GM23248 (cell line): ENCODE measurements around the gene FOSL1. TPM values are rescaled to one million over a fixed set of nuclear protein-coding genes. Genes with fewer than 3 reads are reported as not detected.
A peak's percentile ranks its signal among the peaks of the same experiment; 100 is the strongest.

Source experiments
- DNase-seq: peaks from one replicate; pipeline ENCODE4 v3.0.0-alpha.2; 2015
- H2AFZ ChIP-seq: fragments of 200-600 bp; sonication (generic); 2 replicates; pipeline ENCODE4 v1.6.1; 2016; ENCODE audit warnings: antibody characterized with exemption
- H3F3A ChIP-seq: fragments of 200-600 bp; sonication (generic); 2 replicates; pipeline ENCODE4 v1.6.1; 2016; ENCODE audit warnings: mild to moderate bottlenecking, antibody characterized with exemption, mixed run types; ENCODE audit not compliant: insufficient read depth
- H3K27ac ChIP-seq: fragments of 200-600 bp; sonication (generic); 2 replicates; pipeline ENCODE4 v1.5.1; 2016; ENCODE audit warnings: mild to moderate bottlenecking
- H3K27me3 ChIP-seq: fragments of 200-600 bp; sonication (generic); replicated peaks from 2 replicates; pipeline ENCODE4 v1.6.1; 2016; ENCODE audit warnings: mild to moderate bottlenecking; ENCODE audit not compliant: insufficient read depth
- H3K36me3 ChIP-seq: fragments of 200-600 bp; sonication (generic); 2 replicates; pipeline ENCODE4 v1.6.1; 2016; ENCODE audit warnings: low read depth, mild to moderate bottlenecking
- H3K4me1 ChIP-seq: fragments of 200-600 bp; sonication (generic); 2 replicates; pipeline ENCODE4 v1.6.1; 2016; ENCODE audit warnings: mild to moderate bottlenecking; ENCODE audit not compliant: insufficient read depth
- H3K4me2 ChIP-seq: fragments of 200-600 bp; sonication (generic); one replicate; pipeline ENCODE4 v1.6.1; 2016; ENCODE audit warnings: mild to moderate bottlenecking; ENCODE audit not compliant: unreplicated experiment
- H3K4me3 ChIP-seq: fragments of 200-600 bp; sonication (generic); 2 replicates; pipeline ENCODE4 v1.5.1; 2016; ENCODE audit warnings: mild to moderate bottlenecking
- H3K79me2 ChIP-seq: fragments of 200-600 bp; sonication (generic); 2 replicates; pipeline ENCODE4 v1.6.1; 2016; ENCODE audit warnings: mild to moderate bottlenecking; ENCODE audit not compliant: insufficient read depth
- H3K9ac ChIP-seq: fragments of 200-600 bp; sonication (generic); 2 replicates; pipeline ENCODE4 v1.6.1; 2016; ENCODE audit warnings: mild to moderate bottlenecking
- H3K9me2 ChIP-seq: fragments of 200-600 bp; sonication (generic); 2 replicates; pipeline ENCODE4 v1.6.1; 2016; ENCODE audit warnings: mixed run types, mild to moderate bottlenecking, moderate library complexity; ENCODE audit not compliant: insufficient read depth
- H3K9me3 ChIP-seq: fragments of 200-600 bp; sonication (generic); one replicate; pipeline ENCODE4 v1.6.1; 2017; ENCODE audit warnings: low read depth
- H4K20me1 ChIP-seq: fragments of 200-600 bp; sonication (generic); 2 replicates; pipeline ENCODE4 v1.6.0; 2016; ENCODE audit not compliant: insufficient read depth
- EZH2 ChIP-seq: fragments of 200-600 bp; sonication (generic); IDR thresholded peaks from 2 replicates; pipeline ENCODE4 v1.6.1; 2018; ENCODE audit warnings: antibody characterized with exemption, mild to moderate bottlenecking; ENCODE audit not compliant: insufficient read depth, poor library complexity, severe bottlenecking
- EZH2phosphoT487 ChIP-seq: fragments of 200-600 bp; sonication (generic); IDR thresholded peaks from 2 replicates; pipeline ENCODE4 v1.6.1; 2018; ENCODE audit warnings: antibody characterized with exemption, moderate library complexity, mild to moderate bottlenecking, low read depth; ENCODE audit not compliant: insufficient read depth
- WGBS, 2 experiments: methylation state at CpG; one replicate each; pipeline ENCODE4 v1.1.6; 2015 to 2017; ENCODE audit warnings: low lambda C conversion rate in 2 of 2, low coverage in 1 of 2; ENCODE audit errors: missing lambda C conversion rate in 2 of 2; 5-methylcytosine and 5-hydroxymethylcytosine counted together
- in situ Hi-C: fragments of 300-500 bp; cut with MboI; formaldehyde crosslinking; loops from 2 replicates; pipeline ENCODE4 v1.15.0; 2020
- polyA plus RNA-seq: library from polyadenylated mRNA; unstranded; fragments of >200 nt; fragmentation: Nextera tagmentation; extraction: Ambion mirVana; gene quantifications from 2 replicates; pipeline ENCODE4 v1.2.1, GENCODE V29; 2016
- total RNA-seq: library from RNA; depleted of rRNA; stranded (reverse); fragments of >200 nt; shearing (Covaris generic); gene quantifications from 2 replicates; pipeline ENCODE4 v1.2.3, GENCODE V29; 2014

Gene FOSL1
- total and polyA plus RNA-seq, 2 experiments from 2014 or later = 88.9 to 105 TPM

GRCh38 chr11:65862191-65862735, 37.9 kb downstream of the FOSL1 start:
- Histone ChIP-seq H3K27ac (no peak overlapping the region), H2AFZ (no peak overlapping the region), H3K79me2 (peaks cover 37% of the 10 kb centered on the region), H4K20me1 (no peaks in the 10 kb centered on the region), H3K9ac (peak overlapping the region; percentile 90; the same call in 1 of the 2 replicates), H3K4me2 (peak overlapping the region; percentile 94), H3K27me3 (no peaks in the 10 kb centered on the region), H3K4me3 (peak overlapping the region; percentile 92), H3K4me1 (peaks cover 12% of the 10 kb centered on the region), H3K9me2 (no peaks in the 10 kb centered on the region), H3K36me3 (peaks cover 12% of the 10 kb centered on the region; the same call in 1 of the 2 replicates), H3K9me3 (no peaks in the 10 kb centered on the region), H3F3A (peaks cover 52% of the 10 kb centered on the region)
- DNase-seq = no peak
- 72 to 92% methylated on average over 4 to 5 of the region's 5 CpGs for WGBS, 2 experiments
- TF ChIP-seq EZH2 (no peak), EZH2phosphoT487 (no peak)
- in situ Hi-C loops = no loop called here

GRCh38 chr11:65861533-65862183, 38.5 kb downstream of the FOSL1 start:
- TF ChIP-seq EZH2 = no peak
- in situ Hi-C loops = no loop called here
- 89 to 92% methylated on average over 9 to 13 of the region's 13 CpGs for WGBS, 2 experiments
- DNase-seq = no peak
- Histone ChIP-seq H3K4me2 (peak overlapping the region; percentile 94), H3K36me3 (peaks cover 7% of the 10 kb centered on the region; the same call in 1 of the 2 replicates), H3K9ac (peak overlapping the region; percentile 90), H3K4me3 (peak overlapping the region; percentile 92), H3K4me1 (peaks cover 12% of the 10 kb centered on the region), H3F3A (peaks cover 50% of the 10 kb centered on the region), H3K27ac (peak overlapping the region; percentile 84), H3K79me2 (peaks cover 43% of the 10 kb centered on the region), H2AFZ (no peak overlapping the region), H3K27me3 (no peaks in the 10 kb centered on the region), H3K9me2 (no peaks in the 10 kb centered on the region), H3K9me3 (no peaks in the 10 kb centered on the region), H4K20me1 (peaks cover 4% of the 10 kb centered on the region; the same call in 1 of the 2 replicates)

GRCh38 chr11:65861165-65861505, 39.1 kb downstream of the FOSL1 start:
- no peak for TF ChIP-seq EZH2phosphoT487
- TF ChIP-seq EZH2 = no peak
- Histone ChIP-seq H3K27me3 (no peaks in the 10 kb centered on the region), H4K20me1 (peaks cover 9% of the 10 kb centered on the region; the same call in 1 of the 2 replicates), H3K79me2 (peaks cover 48% of the 10 kb centered on the region), H2AFZ (peak overlapping the region; percentile 42), H3K4me2 (peak overlapping the region; percentile 94), H3K27ac (peak overlapping the region; percentile 84), H3K4me1 (peaks cover 13% of the 10 kb centered on the region), H3K4me3 (peak overlapping the region; percentile 92), H3K9me2 (no peaks in the 10 kb centered on the region), H3K9ac (peak overlapping the region; percentile 90), H3K36me3 (peaks cover 11% of the 10 kb centered on the region; the same call in 1 of the 2 replicates), H3F3A (peaks cover 51% of the 10 kb centered on the region), H3K9me3 (no peaks in the 10 kb centered on the region)
- no peak for DNase-seq
- 6 to 7% methylated on average over 14 of the region's 14 CpGs for WGBS, 2 experiments
- in situ Hi-C loops = no loop called here

GRCh38 chr11:65860278-65861164, 39.7 kb downstream of the FOSL1 start, which contains the start of gene MUS81:
TSS of gene MUS81 (plus strand) at chr11:65860433. CDS start at chr11:65860754, 321 bp downstream.
- DNase-seq = peak; percentile 98
- peak within 1 kb of the TSS; percentile 90 for H3K9ac ChIP-seq
- in situ Hi-C loops = no loop called here
- H3K79me2 ChIP-seq = peaks cover 55% of the 10 kb centered on the region
- peak within 1 kb of the TSS; percentile 94 for H3K4me2 ChIP-seq
- peak within 1 kb of the TSS; percentile 84 for H3K27ac ChIP-seq
- peak within 1 kb of the TSS; percentile 92 for H3K4me3 ChIP-seq
- TF ChIP-seq EZH2phosphoT487 (no peak), EZH2 (no peak)
- H4K20me1 ChIP-seq = peaks cover 11% of the 10 kb centered on the region; the same call in 1 of the 2 replicates
- peaks cover 17% of the 10 kb centered on the region; the same call in 1 of the 2 replicates for H3K36me3 ChIP-seq
- H3F3A ChIP-seq = peaks cover 49% of the 10 kb centered on the region
- H3K27me3 ChIP-seq = no peaks in the 10 kb centered on the region
- 1% methylated on average over 70 to 72 of the region's 78 CpGs for WGBS, 2 experiments
- H3K9me2 ChIP-seq = no peaks in the 10 kb centered on the region
- H3K4me1 ChIP-seq = peaks cover 17% of the 10 kb centered on the region
- no peaks in the 10 kb centered on the region for H3K9me3 ChIP-seq
- peak within 1 kb of the TSS; percentile 67 for H2AFZ ChIP-seq
